Left ventricle myocardium inferior (tissue), 1 donor: Measurements from ENCODE around the gene SYCP3. TPM values are rescaled to one million over a fixed set of nuclear protein-coding genes. Genes with fewer than 3 reads are reported as not detected.
"Not testable (repeated sequence)": the region's sequence is repeated elsewhere in the genome, so short reads cannot be mapped to it uniquely, and the experiment has no call there.

Source experiments
- DNase-seq: peaks from one replicate; pipeline ENCODE4 v3.0.0-alpha.2; 2020
- H3K27ac ChIP-seq: fragments of 200-600 bp; replicated peaks from 2 replicates; pipeline ENCODE4 v1.8.0; 2021
- H3K27me3 ChIP-seq: fragments of 200-600 bp; 2 replicates; pipeline ENCODE4 v1.8.0; 2021; ENCODE audit warnings: low read depth
- H3K36me3 ChIP-seq: fragments of 200-600 bp; 2 replicates; pipeline ENCODE4 v1.8.0; 2021
- H3K4me1 ChIP-seq: fragments of 200-600 bp; 2 replicates; pipeline ENCODE4 v1.8.0; 2021
- H3K4me3 ChIP-seq: fragments of 200-600 bp; 2 replicates; pipeline ENCODE4 v1.8.0; 2021; ENCODE audit warnings: mild to moderate bottlenecking, moderate library complexity
- H3K9me3 ChIP-seq: fragments of 200-600 bp; replicated peaks from 2 replicates; pipeline ENCODE4 v1.8.0; 2021
- CTCF ChIP-seq: fragments of 200-600 bp; IDR thresholded peaks from 2 replicates; pipeline ENCODE4 v1.8.0; 2021; ENCODE audit warnings: antibody characterized with exemption, mild to moderate bottlenecking, borderline replicate concordance
- intact Hi-C: fragments of 100-400 bp; cut with micrococcal nuclease; formaldehyde crosslinking; loops from one replicate; pipeline ENCODE4 v1.11.0; 2022
- total RNA-seq: library from RNA; stranded (reverse); fragmentation: NEBNext Ultra II Directional; extraction: Animal tissue kit (Norgen Biotek cat#: 25700); gene quantifications from one replicate; pipeline ENCODE4 v1.2.1, GENCODE V29; 2021
- donor health status: DM: no; HTN: yes; CAD: no; lungs with severe emphysema.

The SYCP3 gene
- total RNA-seq, 1 donor from 2014 or later = not detected

- peaks cover 4% of the 10 kb centered on the region for H3K4me1 ChIP-seq
- peaks cover 78% of the 10 kb centered on the region for H3K36me3 ChIP-seq
- no peak overlapping the region for H3K4me3 ChIP-seq
- TF ChIP-seq CTCF = no peak
- intact Hi-C loops = no loop called here
- no peaks in the 10 kb centered on the region for H3K9me3 ChIP-seq
- no peak for DNase-seq
- H3K27me3 ChIP-seq = no peaks in the 10 kb centered on the region
- no peak overlapping the region for H3K27ac ChIP-seq
These were observed 4.6 kb upstream of the SYCP3 start for GRCh38 chr12:101743724-101744472.

- intact Hi-C loops = no loop called here
These were observed 4.0 kb upstream of the SYCP3 start for GRCh38 chr12:101743242-101743641.

GRCh38 chr12:101740980-101741379 lies 1.7 kb upstream of the SYCP3 start:
- intact Hi-C loops = no loop called here
- no peaks in the 10 kb centered on the region for H3K9me3 ChIP-seq
- H3K4me3 ChIP-seq = no peak overlapping the region
- TF ChIP-seq CTCF = no peak
- peaks cover 71% of the 10 kb centered on the region for H3K36me3 ChIP-seq
- DNase-seq = no peak
- H3K27me3 ChIP-seq = no peaks in the 10 kb centered on the region
- peaks cover 4% of the 10 kb centered on the region for H3K4me1 ChIP-seq
- no peak overlapping the region for H3K27ac ChIP-seq

More at GRCh38 chr12:101743242-101743641, 4.0 kb upstream of the SYCP3 start:
- H3K4me3 ChIP-seq = no peak overlapping the region
- peaks cover 78% of the 10 kb centered on the region for H3K36me3 ChIP-seq
- no peak for TF ChIP-seq CTCF
- DNase-seq = no peak
- H3K27ac ChIP-seq = no peak overlapping the region
- H3K9me3 ChIP-seq = no peaks in the 10 kb centered on the region
- H3K4me1 ChIP-seq = peaks cover 4% of the 10 kb centered on the region
- no peaks in the 10 kb centered on the region for H3K27me3 ChIP-seq

- no peak for DNase-seq
- no peak for TF ChIP-seq CTCF
- intact Hi-C loops = no loop called here
- H3K27ac ChIP-seq = no peak overlapping the region
- no peaks in the 10 kb centered on the region for H3K27me3 ChIP-seq
- no peak overlapping the region for H3K4me3 ChIP-seq
- peaks cover 69% of the 10 kb centered on the region for H3K36me3 ChIP-seq
- H3K4me1 ChIP-seq = peaks cover 4% of the 10 kb centered on the region
- no peaks in the 10 kb centered on the region for H3K9me3 ChIP-seq
These were observed 1.3 kb upstream of the SYCP3 start for GRCh38 chr12:101740566-101740965.

- peaks cover 71% of the 10 kb centered on the region for H3K36me3 ChIP-seq
- H3K4me3 ChIP-seq = no peak overlapping the region
- DNase-seq = no peak
- intact Hi-C loops = no loop called here
- H3K4me1 ChIP-seq = no peaks in the 10 kb centered on the region
- H3K27me3 ChIP-seq = no peaks in the 10 kb centered on the region
- no peak overlapping the region for H3K27ac ChIP-seq
- TF ChIP-seq CTCF = no peak
- no peaks in the 10 kb centered on the region for H3K9me3 ChIP-seq
These were observed 1.8 kb downstream of the SYCP3 start for GRCh38 chr12:101737476-101737875.

- H3K27ac ChIP-seq, DNase-seq, H3K27me3 ChIP-seq, H3K9me3 ChIP-seq, H3K4me1 ChIP-seq, intact Hi-C loops, H3K4me3 ChIP-seq: not testable (repeated sequence)
- H3K36me3 ChIP-seq = peaks cover 78% of the 10 kb centered on the region
These were observed 4.8 kb downstream of the SYCP3 start for GRCh38 chr12:101734482-101734881.
